ENCODE results near the gene SGMS1. TPM values are rescaled to one million over a fixed set of nuclear protein-coding genes. Genes with fewer than 3 reads are reported as not detected.
"Not testable (repeated sequence)": the region's sequence is repeated elsewhere in the genome, so short reads cannot be mapped to it uniquely, and the experiment has no call there.

SGMS1 gene
- polyA plus RNA-seq, 10 donors = 20.0 to 29.5 (median 22.8) TPM

DNA sequence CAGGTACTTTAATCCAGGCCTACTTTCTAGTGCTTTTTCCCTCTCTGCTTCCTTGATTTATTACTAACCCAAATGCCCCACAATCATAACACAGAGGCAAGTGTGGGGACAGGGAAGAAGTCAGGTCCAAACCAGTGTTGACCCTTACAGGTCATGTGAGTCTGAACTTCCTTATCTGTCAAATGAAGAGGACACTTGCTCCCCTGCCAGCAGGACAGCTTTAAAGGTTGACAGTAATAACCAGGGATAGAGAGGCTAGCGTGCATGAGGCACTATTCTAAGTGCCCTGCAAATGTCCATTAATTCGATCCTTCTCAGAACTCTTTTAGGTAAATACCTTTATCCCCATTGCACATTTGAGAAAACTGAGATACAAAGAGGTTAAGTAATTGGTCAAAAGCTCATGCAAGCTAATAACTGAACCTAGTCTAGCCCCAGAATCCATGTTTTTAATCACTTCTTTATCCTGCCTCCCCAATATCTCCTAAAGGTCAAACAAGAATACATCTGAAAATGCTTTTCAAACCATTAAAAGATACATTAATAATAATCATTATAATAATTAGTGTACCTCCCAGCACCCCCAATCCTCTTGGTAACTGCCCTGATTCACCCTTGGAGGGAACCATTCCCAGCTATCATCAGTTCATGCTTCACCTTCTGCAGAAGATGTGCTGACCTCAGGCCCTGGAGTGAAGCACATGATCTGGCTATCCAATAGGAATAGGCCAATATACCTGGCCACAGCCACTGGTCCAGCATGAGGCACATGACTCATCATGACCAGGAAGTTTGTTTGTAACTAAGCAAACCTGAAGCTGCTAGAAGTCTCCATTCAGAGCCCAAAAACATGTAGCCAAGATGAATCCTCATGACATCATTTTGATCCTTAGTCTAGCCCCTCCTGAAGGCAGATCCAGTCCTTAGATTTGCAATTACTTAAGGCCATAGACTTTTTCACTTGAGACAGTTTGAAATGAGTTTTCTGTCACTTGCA, 40.7 kb downstream of the SGMS1 start:
- no peak for DNase-seq

DNA sequence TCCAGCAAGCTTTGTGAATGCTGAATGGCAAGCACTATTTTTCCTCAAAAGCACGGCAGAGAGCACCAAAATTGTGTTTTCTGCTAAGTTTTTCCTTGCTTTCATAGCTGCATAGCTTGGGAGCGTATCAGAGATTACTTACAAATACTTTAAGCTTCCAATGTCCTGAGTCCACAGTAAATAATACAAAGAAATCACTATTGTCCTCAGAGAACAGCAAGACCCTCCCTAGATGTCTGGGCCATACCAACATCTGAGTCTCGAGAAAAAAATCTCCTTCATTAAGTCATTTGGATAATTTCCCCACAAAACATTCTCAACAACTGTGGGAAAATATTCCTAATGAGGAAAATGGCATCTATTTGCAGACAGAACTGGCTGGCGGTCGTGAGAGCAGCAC, 41.7 kb downstream of the SGMS1 start:
- DNase-seq = no peak

DNA sequence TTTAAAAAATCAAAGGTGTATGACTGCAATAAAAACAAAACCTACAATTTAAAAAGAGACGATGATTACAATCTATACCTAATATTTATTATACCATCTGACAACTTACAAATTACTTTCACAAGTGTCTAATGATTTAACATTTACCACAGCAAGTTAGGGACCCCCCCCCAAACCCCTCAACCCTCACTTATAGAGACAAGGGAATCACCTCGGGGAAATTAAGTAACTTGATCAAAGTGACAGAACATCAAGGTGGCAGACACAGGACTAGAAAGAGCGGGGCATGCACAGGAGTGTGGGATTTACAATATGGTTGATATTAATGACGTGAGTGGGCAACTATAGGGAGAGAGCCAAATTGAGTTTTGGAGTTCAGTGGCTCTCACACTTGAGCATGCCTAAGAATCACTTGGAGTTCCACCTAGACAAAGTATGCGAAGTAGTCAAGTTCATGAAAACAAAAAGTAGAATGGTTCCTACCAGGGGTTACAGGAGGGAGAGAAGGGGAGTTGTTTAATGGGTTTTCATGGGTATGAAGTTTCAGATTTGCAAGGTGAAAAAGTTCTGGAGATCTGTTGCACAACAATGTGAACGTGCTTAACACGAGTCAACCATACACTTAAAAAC, 43.4 kb downstream of the SGMS1 start:
- DNase-seq = no peak

DNA sequence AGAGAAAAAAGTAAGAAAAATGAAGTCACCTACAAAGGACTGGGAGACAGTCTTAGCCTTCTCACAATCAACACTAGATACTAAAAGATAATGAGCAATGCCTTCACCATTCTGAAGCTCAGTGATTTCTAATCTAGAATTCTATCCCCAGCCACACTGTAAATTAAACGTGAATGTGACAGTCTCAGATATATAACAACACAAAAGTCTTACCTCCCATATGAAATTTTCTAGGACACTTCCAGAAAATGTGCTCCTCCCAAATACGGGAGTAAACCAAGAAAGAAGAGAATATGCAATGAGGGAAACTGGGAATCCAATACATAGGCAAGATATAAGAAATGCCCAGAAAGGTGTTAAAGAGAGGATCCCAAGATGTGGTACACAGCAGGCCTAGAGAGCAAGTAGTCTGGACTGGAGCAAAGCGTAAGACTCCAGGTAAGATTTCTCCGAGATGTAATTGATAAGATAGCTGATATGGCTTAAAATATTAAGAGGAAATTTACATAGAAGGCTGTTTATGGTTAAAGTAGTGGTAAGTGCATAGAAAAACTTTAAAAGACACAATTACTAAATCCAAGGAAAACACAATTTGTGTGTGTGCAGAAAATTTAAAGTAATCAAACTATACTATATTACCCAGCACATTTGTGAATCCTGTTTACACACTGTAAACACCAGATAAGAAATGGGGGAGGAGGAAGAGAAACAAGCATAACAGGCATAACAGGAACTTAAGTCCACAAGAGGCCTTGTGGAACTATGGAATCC, 44.1 kb downstream of the SGMS1 start:
- DNase-seq = no peak

DNA sequence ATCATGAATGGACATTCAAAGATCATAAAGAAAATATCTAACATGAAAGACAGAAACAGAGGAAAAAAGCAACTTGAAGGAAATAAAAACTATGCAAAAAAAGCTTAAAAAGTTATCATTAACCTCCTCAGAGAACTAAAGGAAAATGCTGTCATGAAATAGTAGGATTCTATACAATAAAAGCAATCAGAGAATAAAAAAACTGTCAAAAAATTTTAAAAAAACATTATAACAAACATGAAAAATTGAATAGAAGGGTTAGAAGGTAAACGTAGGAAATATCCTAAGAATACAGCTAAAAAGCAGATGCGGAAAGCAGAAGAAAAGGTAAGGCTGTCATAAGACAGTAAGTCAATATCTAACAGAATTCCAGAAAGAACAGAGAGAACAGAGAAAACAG, 44.8 kb downstream of the SGMS1 start:
- DNase-seq = no peak

DNA sequence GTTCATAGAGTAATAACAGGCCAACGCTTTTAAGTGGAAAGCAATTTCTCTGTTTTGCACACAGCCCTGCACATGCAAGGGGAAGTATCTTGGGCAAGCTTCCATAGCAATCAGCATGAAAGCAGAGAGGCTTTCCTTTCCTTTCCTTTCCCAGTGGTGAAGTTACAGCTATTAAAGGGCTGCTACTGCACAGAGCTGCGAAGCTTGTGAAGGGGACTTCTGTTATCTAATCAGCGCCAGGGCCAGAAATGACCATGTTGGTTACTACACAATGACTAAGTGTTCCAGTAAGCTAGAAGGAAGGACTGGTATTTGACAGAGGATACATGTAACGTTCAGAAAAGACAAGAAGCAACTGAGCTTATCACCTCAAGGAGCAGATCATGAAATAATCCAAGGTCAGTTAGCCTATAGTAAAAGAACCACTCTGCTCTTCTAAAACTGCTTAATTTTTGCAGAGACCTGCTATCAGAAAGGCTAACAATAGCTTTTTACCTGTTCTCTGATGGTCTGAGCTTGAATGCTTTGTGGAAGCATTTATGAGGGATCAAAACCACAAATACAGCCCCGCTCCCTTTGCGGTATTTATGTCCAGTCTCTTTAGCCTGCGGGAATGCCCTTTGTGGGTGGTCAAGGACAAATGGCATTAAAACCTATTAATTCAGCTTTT, 45.9 kb downstream of the SGMS1 start:
- DNase-seq = peak in 2 of 3 donors; percentile 45 to 57

DNA sequence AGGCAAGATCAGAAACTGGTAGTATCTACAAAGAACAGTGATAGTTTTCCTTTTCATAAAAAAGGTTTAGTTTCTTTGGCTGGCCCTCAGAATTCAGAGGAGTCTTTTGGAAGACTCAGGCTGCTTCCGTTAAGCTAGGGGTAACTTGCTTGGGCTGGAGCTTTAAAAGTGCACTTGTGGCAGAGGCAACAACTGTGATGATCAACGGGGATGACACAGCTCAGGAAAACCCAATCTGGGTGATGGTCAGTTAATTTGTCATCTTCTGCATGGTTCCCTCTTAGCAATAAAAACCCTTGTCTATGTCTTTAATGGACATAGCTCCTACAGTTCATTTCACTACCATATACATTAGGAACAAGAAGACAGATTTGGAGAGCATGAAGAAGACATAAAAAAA, 46.7 kb downstream of the SGMS1 start:
- DNase-seq = no peak

DNA sequence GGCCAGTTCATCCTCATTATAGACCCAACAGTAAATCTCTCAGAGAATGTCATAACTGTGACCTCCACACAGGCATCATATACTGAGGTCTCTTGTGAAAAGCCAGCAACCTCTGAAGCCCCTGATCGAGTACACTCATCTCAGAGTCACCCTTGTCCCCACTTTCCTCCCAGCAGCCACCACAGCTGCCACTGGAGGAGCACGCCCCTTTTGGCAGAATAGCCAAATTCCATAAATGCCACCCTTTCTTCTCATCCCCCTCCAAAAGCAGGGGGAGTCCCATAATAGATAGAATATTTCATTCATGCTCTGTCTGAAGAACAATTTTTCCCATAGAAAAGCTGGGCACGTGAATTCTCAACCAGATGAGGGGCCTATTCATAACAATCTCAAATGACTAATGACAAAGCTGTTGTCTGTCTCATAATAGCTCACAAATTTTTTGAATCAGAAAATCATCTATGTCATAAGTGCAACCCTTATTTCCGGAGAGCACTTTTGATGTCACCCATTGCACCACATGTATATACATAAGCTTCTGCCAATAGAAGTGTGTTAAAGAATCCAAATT, 47.4 kb downstream of the SGMS1 start:
- DNase-seq = no peak

DNA sequence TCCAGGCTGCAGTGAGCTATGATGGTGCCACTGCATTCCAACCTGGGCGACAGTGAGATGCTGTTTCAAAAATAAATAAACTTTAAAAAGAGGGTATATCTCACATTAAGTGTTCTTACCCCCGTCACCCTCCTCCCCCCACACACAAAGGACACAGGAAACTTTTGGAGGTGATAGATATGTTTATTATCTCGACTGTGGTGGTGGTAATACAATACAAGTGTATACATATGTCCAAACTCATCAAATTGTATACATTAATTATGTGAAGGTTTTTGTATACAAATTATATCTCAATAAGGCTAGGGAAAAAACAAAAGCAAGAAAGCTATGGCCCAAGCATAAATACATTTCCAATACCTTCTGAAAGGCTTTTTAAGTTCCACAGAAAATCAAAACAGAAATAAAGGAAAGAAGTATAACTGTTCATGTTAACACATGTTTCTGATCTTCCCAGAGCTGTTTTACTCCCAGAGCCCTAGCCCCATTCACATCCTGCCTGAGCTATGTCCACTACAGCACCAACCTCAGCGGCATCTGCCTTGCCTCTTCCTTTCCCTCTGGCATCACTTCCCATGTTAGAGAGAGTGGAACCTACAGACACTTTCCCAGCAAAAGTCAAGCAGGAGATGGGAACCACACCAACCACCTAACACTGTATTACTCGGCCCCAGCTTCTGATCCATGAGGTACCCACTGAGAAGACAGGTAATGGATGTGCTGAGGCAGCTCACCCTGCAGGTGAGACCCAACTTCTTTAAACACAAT, 48.1 kb downstream of the SGMS1 start:
- no peak for DNase-seq

DNA sequence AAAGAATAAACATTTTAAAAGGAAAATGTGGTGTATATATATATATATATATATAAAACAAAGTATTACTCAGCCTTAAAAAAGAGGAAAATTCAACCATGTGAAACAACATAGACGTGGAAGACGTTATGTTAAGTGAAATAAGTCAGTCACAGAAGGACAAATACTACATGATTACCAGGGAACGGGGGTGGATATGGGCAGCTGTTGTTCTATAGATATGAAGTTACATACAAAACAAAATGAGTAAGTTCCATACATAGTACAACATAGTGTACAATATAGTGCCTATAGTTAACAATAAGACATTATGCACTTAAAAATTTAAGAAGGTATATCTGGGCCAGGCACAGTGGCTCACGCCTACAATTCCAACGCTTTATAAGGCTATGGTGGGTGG, 48.8 kb downstream of the SGMS1 start:
- no peak for DNase-seq

DNA sequence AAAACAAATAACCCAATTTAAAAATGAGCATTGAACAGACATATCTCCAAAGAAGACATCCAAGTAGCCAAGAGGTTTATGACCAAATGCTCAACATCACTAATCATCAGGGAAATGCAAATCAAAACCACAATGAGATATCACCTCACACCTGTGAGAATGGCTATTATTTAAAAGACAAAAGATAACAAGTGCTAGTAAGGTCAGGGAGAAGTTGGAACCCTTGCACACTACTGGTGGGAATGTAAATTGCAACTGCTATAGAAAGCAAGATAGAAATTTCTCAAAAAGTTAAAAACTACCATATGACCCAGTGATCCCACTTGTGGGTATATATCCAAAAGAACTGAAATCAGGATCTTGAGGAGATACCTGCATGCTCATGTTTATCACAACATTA, 49.5 kb downstream of the SGMS1 start:
- no peak for DNase-seq

DNA sequence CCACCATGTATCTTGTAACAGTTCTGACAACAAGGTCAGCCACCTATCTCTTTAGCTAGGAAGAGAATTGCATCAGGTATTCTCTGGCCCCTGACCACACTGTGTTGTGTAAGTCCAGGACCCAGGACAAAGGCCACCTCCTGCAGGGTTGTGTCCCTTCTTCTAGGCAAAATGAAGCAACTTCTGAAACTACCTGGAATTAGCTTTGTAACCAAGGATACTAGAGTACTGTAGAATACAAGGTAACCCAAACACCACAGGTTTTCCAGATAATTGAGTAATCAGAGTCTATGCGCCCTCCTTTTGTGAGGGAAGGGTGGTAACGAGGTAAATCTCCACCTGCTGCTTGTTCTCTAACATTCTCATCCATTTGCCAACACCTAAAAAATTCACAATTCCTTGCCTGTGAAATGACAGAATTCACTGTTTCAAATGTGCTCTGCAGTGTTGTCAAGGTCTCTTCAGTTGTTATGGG, 51.7 kb downstream of the SGMS1 start:
- no peak for DNase-seq

DNA sequence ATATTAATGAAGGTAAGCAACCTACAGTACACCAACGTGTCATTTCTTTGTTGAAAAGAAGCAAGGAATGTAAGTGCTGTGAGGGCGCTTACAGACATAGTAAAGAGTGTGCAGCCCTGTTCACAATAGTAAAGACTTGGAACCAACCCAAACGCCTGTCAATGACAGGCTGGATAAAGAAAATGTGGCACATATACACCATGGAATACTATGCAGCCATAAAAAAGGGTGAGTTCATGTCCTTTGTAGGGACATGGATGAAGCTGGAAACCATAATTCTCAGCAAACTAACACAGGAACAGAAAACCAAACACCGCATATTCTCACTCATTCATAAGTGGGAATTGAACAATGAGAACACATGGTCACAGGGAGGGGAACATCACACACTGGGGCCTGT, 55.0 kb downstream of the SGMS1 start:
- not testable (repeated sequence) for DNase-seq

DNA sequence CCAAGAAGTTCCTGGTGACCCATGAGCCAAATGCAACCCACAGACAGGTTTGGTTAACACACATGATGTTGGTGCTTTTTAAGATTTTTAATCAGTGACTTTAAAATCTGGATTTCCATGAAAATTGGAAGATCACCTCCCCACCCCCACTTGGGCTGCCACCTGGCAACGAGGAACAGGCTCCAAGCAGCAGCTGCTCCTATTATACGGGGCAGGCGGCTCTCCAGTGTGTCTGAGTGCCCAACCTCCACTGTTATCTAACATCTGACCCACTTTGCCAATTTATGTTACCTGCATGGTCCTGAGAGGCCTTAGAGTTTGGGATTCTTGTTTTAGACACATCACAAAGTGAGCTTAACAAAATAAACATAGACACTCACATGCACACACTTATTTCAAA, 56.4 kb downstream of the SGMS1 start:
- no peak for DNase-seq

DNA sequence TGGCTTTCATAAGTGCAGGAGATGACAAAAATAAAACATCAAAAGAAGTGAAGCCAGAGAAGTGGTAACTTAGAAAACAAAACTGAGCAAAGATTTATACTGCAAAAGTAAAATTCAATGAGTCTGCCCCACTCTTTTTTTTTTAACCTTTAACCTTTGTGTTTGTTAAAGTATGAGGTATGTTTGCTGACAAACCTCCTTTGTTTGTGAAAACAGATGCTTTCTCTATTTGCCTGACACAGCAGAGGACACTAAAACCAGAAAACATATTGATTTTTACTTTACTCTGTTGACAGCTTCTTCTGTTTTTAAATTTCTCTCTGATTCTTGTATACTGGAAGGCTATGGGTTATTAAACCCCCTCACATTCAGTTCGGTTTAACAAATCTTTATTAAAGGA, 57.6 kb downstream of the SGMS1 start:
- no peak for DNase-seq

DNA sequence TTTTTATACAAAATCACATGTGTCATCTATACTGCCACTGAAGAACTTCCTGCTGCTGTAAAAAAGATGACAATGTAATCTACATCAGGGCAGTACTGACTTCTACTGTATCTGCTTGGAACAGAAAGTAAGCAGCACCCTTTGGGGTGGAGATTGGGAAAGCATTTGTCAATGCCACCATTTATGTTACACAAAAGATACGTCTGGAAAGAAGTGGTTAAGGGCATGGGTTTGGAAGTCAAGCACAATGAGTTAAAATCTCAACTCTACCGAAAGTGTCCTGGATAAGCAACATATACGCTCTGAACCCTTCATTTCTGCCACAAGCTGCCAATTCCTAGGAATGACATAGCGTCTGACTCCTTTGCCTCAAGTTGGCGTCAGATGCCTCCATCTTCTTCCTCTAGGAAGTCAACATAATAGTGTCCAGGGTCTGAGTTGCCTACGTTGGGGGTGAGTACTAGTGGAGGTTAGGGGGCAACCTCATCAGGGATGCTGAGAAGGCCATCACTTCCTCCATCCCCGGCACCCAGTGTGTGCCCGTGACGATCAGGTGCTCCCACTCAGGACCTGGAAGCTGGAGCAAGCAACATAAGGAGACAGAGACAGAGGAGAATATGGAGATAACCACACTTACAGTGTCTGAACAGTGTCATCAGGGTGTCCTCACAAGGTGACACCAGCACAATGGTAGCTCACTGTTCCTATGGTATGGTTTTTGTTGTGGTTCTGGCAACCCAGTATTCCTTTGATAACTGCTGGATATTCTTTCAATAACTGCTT, 58.3 kb downstream of the SGMS1 start:
- DNase-seq = no peak

DNA sequence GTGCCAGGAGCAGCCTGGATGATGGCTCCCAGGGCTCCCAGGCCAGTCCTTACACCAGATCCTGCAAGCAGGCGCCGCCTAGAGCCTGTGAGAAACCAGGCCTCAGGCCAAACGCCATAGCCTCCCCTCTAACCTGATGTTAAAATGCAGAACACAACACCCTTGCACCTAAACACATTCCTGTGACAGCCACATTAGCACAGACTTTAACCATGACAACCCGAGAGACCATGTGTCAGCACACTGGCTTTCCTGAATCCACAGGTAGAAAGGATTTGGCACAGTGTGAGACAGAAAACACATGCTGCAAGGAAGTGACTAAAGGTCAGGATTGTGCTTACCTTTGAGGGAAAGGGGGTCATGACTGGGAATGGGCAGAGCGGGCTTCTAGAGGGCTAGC, 59.9 kb downstream of the SGMS1 start:
- no peak for DNase-seq

DNA sequence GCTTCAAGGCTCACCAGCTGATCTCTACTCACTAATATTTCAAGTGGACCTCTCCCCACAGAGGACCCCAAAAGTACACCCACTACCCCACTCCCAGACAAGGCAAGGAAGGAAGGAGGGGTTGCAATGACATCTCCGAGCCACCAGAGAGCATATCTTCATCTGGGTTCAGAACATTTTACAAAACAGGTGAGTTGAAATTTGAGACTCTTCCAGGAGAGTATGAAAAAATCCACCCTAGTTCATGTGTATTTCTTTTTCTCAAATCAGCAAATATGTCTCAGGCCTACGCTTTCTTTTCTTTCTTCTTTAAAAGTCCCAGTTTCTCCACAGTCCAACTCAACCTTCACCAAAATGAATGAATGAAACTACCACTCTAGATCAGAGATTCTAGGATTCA, 61.9 kb downstream of the SGMS1 start:
- DNase-seq = no peak

DNA sequence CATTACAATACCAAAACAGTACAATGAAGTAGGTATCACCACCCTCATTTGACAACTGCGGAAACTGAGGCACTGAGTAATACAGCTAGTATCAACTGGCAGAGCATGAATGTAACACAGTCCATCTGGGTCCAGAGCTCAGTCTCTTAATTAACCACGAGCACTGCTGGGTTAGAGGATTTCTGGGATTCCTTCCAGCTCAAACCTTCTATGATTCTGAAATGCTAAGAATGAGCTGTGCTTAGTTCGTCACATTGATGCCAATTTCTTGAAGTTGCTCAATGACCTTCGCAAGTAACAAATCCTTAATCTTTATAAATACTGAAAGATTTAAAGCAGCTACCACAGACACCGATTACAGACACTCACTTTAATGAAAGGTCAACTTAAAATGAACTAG, 62.5 kb downstream of the SGMS1 start:
- peak in 2 of 3 donors; percentile 49 to 67 for DNase-seq

DNA sequence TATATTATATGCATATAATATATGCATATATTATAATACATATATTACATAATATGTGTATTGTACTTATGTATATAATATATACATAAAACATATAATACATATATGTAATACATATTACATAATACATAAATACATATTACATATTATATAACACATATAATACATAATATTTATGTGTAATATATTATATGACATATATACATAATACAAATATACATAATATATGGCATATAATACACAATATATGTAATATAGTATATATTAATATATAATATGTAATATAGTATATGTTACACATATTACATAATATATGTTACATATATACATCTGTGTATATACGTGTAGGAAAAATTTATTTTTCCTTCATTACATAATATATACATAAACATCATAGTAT, 63.4 kb downstream of the SGMS1 start:
- DNase-seq = no peak

All from muscle of back (tissue), 11 donors.